DMS114 treated with DMSO at 0.1 percent for 48 hours (cell line): ENCODE measurements around the gene ABTB2.

Source experiments
- DNase-seq: peaks from one replicate; lab custom pipeline; 2025; ENCODE audit not compliant: unreplicated experiment; lab: John Stamatoyannopoulos, UW

The ABTB2 gene

DNA sequence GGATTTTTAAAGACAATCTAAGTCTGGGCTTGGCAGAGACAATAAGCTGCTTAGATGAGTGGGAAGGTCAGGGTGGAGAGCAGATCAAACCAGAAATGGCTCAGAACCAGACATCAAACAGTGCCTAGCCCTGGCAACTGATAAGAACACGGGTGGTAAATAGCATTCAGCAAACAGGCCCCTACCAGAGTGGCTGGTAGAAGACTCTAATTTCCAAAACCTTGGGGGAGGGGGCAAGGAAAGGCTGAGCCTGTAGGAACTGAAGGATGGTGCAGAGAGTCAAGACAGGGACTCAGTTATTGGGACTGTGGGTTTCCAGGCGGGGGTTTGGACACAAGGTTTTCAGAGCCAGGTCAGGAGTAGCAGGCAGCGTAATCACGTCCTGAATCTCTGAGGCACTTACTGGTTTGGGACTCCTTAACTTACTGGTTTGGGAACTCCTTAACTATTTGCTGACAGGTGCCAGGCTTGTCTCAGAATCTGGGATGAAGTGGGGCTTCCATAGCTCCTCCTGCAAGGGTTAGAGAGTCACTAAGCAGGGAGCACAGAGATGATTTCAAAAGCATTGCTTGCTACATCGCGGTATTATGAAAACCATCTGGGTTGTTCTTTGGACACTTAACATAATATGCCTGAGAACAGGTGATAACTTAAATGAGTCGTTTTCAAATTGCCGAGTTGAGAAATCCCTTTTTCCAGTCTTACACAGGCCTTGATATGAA, 5.7 kb upstream of the ABTB2 start:
- DNase-seq = no peak

DNA sequence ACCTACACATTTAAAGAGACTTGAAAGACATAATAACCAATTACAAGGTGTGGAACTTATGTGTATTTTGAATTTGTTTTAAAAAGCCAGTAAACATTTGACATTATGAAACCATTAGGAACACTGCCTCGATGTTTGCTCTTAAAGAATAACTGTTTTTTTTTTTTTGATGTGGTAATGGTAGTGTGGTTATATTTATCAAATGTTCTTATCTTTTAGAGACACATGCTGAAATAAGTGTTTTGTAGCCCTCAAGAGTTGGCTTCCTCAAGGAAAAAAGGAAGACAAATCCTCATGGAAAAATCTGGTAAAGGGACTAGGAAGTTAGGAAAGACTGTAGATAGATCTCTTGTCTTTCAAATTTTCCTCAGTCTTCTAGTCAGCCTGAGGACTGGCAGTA, 2.2 kb upstream of the ABTB2 start:
- DNase-seq = no peak

DNA sequence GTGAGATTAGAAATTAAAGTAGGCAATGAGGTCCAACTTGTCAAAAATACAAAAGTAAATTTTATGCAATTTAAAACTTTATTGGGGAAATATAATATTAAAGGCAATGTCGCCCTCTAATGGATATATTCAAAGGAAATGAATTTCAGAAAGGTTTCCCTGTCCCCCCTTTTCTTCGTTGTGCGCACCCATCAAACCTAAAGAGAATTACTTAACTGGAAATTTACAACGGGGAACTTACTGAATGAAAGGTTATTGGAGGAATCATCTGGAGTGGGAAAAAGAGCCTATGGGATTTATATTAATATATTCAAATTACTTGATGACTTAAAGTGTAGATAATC, 1.7 kb upstream of the ABTB2 start:
- DNase-seq = no peak

DNA sequence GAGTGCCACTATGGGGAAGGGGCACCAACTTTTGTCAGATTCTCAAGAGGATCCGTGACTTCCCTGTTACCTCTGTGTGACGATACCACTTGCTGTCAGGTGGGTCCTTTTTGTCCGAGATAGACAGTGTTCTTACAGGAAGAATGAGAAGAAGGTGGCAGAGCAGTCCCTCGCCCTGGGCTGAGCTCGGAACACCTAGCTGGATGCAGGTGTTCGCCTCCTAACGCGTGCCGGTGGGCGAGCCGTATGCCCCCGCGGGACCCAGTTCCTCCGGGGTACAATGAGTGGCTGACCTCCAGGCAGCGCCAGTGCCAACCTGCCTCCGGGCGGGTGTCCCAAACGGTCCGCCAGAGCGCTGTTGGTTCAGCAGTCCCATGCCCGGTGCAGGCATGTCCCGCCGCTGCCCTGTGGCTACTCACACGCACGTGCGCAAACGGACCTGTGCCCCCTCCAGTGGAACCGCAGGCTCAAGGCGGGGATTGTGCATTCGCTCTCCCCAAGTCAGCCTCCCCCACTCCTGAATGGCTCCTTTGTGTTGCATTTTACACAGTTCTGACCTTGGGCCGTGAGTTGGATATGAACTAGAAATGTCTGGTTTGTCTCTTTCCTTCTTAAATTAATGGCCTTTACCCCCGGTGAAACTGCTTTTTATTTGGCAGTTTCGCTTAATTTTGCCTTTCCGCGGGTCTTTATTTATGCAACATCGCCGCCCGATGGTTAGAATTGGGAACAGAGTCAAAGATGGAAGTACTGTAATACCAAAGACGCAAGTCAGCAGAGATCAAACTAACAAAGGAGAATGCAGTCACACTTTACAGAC, 1.1 kb upstream of the ABTB2 start:
- peak; percentile 47 for DNase-seq

DNA sequence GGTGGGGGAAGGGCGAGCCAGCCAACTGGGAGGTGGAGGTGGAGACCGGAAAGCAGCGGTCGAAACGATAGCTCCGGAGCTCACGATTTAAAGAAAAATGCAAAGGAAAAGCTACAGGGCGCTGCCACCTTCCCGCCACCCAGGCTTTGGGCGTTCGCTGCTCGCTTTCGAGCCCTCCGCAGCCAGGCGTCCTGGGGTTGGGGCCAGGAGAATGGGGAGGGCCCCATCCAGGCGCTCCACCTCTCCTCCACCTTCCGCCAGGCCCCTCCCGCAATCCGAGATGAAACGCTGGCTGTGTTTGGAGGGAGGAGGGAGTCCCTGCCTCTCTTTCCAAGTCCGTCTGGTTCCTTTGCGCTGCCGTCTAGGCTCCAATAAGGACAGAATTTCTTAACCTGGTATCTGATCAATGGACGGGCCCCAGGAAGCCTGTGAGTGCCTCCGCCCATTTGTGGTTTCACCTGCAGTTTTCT, 483 bp upstream of the ABTB2 start:
- DNase-seq = no peak

DNA sequence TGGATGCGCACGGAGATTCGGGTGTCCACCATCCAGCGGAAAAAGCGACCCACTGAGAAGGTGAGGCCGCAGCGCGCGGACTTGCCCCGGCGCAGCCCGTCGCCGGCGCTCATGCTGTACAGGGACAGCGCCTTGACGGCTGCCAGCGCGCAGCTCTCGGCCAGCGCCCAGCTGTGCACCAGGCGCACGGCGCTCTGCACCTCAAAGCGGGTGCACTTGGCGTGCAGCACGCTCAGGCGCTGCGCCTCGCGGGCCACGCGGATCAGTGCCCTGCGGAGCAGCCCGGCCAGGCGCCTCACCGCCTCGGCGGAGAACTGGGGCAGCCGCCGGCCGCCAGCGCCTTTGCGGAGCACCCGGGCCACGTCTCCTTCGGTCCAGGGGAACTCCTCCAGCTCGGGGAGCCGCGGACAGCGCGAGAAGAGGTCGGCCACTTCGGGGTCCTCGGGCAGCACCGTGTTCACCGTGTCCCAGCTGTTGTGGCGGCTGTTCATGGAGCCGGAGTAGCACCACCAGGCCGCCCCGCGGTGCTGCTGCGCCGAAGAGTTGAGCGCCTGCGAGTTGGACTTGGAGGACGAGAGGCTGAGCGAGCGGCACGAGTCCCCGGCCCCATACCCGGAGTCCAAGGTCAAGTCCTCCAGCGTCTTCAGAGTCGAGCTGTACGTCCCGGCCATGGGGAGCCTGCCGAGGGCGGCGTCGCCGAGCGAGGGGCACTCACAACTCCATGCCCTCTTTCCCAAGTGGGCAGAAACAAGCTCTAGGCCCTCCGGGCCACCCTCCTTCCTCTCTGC, 703 bp downstream of the ABTB2 start:
- DNase-seq = no peak

DNA sequence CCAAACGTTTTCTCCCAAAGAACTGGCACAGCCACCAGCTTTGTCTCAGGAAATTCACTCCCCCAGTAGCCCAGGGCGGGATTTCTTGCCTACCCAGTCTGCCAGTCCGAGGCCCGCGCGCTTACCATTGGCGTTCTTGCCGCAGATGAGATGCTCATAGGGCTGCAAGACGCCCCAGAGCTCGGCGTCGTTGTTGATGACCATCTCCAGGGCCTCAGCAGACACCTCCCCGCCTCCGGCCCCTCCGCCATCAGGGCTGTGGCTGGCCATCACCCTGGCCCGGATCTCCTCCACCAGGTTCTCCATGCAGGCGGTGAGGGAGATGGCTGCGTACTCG, 1.3 kb downstream of the ABTB2 start:
- DNase-seq = no peak

DNA sequence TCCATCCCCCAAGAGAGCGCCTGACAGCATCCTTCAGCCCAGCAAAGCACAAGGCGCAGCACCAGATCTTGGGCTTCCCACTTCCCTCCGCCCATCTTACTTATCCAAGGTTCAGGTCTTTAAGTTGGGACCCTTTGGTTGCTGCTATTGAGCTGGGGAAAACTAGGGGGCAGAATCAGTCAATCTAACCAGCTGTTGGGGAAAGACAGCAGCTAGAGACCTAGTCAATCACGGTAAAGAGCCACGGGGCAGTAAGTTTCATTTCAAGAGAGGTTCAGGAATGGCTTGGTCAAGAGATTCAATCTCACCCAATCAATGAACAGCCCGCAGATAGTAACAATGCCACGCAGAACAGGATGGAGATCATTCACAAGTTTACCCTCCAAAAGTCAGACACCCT, 1.7 kb downstream of the ABTB2 start:
- DNase-seq = no peak

DNA sequence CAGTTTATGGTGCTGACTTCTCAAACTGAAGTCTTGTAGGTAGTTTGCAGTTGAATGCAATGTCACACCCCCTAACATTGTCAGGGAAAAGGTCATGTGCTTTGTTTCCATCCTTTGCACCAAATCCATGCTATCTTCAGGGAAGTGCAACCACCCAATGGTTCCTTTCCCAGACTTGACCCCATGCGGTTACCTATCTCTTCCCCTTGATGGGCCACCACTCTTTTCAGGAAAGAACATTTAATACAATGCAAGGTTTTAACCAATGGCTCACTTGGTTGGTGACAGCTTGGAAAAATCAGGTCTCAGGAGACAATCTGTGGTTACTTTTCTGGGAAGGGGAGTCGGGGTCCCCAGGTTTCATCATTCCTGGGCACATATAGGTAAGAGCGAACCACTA, 2.1 kb downstream of the ABTB2 start:
- no peak for DNase-seq

DNA sequence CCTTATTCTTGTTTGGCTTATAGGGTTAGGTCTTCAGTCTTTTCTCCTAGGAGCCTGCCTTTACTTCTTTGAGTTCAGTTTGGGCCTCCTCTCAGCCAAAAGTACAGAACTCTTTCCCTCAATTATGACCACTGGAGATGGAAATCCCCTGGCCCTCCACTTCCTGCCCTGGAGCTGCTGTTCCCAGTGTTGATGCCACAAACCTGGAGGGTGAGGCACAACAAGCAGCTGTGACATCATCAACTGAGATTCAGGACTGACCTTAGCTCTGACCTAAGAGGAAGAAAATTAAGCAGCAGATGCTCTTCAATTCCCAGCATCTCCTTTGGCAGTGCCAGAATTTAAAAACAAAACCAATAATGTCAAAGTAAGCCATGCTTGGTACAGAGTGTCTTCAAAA, 3.0 kb downstream of the ABTB2 start:
- no peak for DNase-seq

DNA sequence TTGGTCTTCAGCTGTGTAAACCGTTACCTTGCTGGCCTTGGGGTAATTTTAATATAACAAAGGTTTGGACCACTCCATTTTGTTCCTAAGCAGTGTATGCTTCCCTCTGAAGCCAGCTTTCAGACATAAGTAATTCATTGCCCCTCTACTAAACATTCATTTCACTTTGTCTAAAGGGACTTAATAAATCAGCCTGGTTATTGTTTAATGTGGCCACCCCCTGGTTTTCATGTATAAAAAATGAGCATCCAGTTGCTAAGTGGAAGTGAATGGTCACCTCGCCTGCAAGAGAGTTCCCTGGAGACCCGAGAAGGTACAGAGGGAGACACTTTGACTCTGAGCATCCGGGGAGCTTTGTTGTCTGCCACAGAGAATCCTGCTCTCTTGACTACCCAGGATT, 3.9 kb downstream of the ABTB2 start:
- DNase-seq = no peak

DNA sequence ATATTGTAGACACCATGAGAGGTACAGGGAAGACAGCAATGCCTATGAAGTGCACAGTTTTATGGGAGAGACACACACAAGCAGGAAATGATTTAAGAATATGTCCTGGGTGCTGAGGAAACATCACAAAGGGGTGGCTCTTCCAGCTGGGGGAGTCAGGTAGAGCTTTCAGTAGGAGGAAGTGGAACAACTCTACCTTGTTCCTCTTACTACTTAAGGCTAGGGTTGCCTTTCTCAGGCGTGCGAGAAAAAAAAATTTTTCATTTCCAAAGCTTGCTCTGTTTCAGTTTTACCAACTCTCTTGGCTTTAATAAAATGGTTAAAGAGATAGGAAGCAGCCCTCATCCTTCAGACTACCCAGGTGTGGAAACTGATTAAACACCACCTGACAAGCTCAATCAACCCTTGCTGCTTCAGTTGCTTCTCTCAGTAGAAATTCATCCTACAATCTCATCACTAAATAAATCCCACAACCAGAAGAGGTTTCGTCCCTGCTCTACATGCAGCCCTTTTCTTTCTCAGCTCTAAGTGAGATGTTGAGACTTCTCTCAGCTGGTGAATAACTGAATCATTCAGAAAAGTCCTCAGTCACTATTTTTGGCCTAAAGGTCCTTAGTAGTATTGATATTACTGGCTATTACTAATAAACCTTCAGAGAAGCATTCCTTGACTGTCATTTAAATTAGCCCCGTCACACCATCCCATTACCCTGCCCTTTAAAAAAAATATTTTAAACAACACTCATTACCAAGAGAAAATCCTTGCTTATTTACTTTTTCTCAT, 5.9 kb downstream of the ABTB2 start:
- DNase-seq = no peak

DNA sequence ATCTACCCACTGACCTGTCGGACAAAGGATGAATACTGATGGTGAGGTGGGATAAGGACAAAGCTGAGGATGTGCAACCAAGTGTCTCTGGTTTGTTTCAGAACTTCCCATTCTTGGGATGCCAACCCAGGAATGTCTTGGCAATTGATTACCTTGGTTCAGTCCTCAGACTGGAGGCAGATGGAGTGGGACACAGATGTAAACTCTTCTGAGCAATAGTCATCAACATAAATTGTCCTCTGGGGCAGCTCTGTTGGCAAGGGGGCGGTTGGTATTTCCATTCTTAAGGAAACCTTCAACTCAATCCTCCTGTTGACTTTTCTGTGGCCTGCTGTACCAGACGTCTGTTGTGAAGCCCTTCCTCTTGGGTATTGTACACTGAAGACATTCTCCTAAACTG, 6.8 kb downstream of the ABTB2 start:
- DNase-seq = no peak

DNA sequence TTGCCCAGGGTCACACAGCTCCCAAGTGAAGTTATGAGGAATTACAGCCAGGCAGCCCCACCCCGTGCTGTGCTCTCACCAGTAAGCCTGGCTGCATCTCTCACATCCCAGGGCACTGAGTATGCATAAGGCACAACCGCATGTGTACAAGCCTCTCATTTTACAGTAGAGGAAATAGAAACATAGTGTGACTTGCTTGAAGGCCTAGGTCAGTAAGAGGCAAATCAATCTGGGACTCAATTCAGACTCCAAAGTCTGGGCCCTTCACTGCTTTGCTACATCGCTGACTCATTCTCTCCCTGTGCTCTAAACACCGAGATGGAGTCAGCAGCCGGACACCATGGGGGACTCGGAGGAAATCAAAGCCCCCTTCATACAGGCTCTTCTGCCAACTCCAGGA, 7.9 kb downstream of the ABTB2 start:
- no peak for DNase-seq

DNA sequence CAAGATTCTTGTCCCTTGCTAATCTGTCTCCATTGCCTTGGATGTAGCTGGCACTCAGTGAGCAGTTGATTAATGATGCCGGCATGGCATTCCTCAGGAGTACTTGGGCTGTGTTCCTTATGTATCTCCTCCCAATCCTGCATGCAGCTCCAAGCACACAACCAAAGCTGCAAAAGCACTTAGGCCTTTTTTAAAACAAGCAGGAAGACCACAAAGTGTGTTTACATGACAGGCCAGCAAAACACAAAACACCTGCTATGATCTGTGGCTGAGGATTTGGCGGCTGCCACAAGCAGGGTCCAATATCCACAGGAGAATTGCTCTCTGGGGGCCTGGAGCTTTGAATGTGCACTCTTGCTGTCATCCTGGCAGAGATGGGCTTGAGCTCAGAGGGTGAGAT, 8.9 kb downstream of the ABTB2 start:
- DNase-seq = no peak

DNA sequence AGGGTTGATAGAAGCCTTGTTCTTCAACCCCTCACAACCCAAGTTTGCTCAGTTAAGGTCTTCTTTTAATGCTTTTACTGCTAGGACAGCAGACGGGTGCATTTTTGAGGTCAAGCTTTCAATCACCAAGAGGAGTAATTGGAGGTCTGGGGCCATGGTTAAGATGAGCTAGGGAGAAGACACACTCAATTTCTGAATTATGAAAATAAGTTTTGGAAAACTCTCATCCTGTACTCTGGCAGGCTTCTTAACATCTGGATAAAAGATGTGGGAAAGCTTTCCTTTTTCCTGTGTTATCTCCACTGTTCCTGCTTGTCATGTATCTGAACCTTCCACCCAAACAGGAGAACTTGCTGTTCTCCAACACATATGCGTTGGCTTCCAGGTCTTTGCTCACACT, 9.7 kb downstream of the ABTB2 start:
- DNase-seq = no peak

DNA sequence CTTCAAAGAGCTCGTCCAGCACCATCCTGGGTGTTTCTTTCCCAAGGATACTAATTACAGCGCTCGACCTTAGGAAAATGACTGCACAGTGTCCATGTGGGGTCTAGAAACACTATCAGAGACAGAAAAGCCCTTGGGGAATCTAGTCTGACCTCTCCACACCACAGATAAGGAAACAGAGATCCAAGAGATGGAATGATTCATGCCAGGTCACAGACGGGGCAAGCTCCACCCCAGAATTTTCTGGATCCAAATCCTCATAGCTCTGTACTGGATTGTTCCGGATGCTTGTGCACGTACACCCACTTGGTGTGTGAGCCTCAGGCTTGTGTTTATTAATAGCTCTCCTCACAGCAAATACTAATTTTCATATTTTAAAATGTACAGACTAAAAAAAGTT, 11.3 kb downstream of the ABTB2 start:
- no peak for DNase-seq

DNA sequence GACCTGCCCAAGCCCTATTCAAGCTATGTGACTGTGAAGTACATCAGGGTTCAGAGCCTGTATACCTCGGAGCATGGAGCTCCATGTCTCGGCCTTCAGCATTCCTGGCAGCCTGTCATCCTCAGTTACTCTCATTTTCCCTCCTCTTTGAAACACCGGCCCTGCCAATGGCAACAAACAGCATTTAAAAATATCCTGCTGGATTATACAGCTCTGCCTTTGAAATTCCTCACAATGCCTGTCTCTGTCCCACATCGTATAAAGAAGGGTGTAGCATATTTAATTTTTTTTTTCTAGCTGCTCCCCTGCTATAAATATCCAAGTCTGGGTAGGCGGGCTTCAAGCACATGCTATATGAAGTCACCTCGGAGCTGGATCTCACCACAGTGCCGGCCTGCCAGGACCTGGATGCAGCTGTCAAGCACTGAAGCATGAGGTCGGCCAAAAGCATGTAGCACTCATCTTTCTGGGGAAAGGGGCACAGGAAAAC, 11.8 kb downstream of the ABTB2 start:
- no peak for DNase-seq

DNA sequence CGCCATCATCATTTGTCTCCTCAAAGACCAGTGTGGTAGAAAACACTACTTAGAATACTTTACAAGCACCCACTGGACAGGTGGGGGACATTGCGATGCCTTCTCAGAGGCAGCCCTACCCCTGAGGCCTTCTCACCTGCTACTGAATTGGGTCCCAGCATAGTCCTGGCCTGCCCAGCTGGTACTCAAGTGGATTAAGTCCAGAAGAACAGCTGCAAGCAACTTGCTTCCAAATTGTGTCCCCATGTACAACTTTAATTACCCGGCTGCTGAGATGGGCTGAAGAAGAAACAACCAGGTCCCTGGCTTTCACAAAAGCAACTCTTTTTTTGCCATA, 12.3 kb downstream of the ABTB2 start:
- no peak for DNase-seq

DNA sequence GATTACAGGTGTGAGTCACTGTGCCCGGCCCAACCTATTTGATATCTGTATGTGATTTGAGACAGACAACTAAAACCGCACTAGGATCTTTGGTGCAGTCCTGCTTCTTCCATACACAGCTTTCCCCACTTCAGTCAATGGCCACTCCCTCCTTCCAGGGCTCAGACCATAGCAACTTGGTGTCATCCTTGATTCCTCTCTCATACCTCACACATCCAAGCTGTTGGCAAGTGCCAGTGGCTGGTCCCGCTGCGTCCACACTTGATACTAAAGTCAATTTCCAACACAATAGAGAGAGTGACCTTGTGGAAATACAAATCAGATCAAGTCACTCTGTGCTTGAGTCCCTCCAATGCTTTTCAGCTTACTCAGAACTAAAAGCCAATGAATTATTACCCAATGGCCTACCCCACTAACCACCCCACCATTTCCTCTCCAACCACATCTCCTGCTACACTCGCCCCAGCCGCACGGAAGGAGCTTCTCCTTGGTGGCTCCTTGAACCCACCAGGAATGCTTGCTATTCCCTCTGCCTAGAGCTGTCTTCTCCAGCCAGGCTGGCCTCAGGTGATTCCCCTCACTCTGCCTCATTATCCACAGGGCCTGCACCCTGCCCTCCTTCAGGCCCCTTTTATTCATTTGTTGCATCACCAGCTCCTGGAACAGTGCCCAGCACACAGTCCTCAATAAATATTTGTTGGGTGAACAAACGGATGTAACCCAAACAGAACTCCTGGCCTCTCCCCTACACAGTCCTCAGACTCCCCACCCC, 12.9 kb downstream of the ABTB2 start:
- no peak for DNase-seq

DNA sequence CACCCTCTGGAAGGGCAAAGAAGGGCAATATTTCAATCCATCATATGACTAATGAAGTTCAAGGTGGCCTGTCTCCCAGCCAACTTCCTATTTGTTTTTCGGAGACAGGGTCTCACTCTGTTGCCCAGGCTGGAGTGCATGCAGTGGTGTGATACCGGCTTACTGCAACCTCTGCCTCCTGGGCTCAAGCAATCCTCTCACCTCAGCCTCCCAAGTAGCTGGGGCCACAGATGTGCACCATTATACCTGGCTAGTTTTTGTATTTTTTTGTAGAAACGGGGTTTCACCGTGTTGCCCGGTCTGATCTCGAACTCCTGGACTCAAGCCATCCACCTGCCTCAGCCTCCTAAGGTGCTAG, 13.4 kb downstream of the ABTB2 start:
- DNase-seq = no peak
